ENCODE results near the gene ISY1.
"Not testable (repeated sequence)": the region's sequence is repeated elsewhere in the genome, so short reads cannot be mapped to it uniquely, and the experiment has no call there.

The ISY1 gene

GRCh38 chr3:129112308-129113052 is 48.4 kb downstream of the ISY1 start:
- TF ChIP-seq CTCF (IDR thresholded peaks at IDR 0.05; ENCODE audit: control insufficient read depth, insufficient read depth, low read depth, low read length, missing control alignments), result no peak
- DNase-seq (ENCODE audit: low read depth), result no peak
- no peak overlapping the region for H3K4me3 ChIP-seq (ENCODE audit: control insufficient read depth, low read depth, low read length)

- H3K4me3 ChIP-seq (ENCODE audit: control insufficient read depth, low read depth, low read length); DNase-seq (ENCODE audit: low read depth): not testable (repeated sequence)
These were observed 49.6 kb downstream of the ISY1 start for GRCh38 chr3:129111076-129111780.

GRCh38 chr3:129107793-129108192 is 53.1 kb downstream of the ISY1 start:
- no peak overlapping the region for H3K4me3 ChIP-seq (ENCODE audit: control insufficient read depth, low read depth, low read length)
- no peak for TF ChIP-seq CTCF (IDR thresholded peaks at IDR 0.05; ENCODE audit: control insufficient read depth, insufficient read depth, low read depth, low read length, missing control alignments)
- DNase-seq (ENCODE audit: low read depth), result no peak

GRCh38 chr3:129106866-129107565 is 53.8 kb downstream of the ISY1 start:
- no peak overlapping the region for H3K4me3 ChIP-seq (ENCODE audit: control insufficient read depth, low read depth, low read length)
- no peak for DNase-seq (ENCODE audit: low read depth)

GRCh38 chr3:129106320-129106719 is 54.5 kb downstream of the ISY1 start:
- no peak for TF ChIP-seq CTCF (IDR thresholded peaks at IDR 0.05; ENCODE audit: control insufficient read depth, insufficient read depth, low read depth, low read length, missing control alignments)
- DNase-seq (ENCODE audit: low read depth), result no peak
- H3K4me3 ChIP-seq (ENCODE audit: control insufficient read depth, low read depth, low read length), result no peak overlapping the region

More at GRCh38 chr3:129106866-129107565, 53.8 kb downstream of the ISY1 start:
- no peak for TF ChIP-seq CTCF (IDR thresholded peaks at IDR 0.05; ENCODE audit: control insufficient read depth, insufficient read depth, low read depth, low read length, missing control alignments)

- no peak for DNase-seq (ENCODE audit: low read depth)
- TF ChIP-seq CTCF (IDR thresholded peaks at IDR 0.05; ENCODE audit: control insufficient read depth, insufficient read depth, low read depth, low read length, missing control alignments), result no peak
- no peak overlapping the region for H3K4me3 ChIP-seq (ENCODE audit: control insufficient read depth, low read depth, low read length)
These were observed 55.0 kb downstream of the ISY1 start for GRCh38 chr3:129105862-129106261.
